ENCODE measurements around the gene UBR4. TPM values are rescaled to one million over a fixed set of nuclear protein-coding genes. Genes with fewer than 3 reads are reported as not detected.
"Not testable (repeated sequence)": the region's sequence is repeated elsewhere in the genome, so short reads cannot be mapped to it uniquely, and the experiment has no call there.

Gene UBR4
- total RNA-seq, 1 experiment from 2014 or later, result 126 TPM

DNA sequence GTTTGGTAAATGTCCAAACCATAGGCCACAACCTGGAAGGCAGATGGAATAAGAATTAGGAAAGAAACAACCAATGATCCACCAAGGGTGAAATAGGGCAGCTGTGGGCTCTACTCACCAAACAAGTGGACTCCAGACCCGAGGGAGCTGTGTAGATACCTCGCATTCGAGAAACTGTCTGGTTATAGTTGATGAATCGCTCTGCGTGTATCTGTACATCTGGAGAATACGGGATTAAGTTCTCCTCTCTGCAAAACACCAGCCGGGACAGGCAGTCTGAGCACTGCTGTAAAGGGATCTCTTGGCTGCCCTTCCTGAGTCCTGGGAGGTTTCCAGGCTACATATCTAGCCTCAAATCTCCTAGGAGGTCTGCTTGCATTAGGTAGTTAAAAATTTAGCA lies 9.4 kb upstream of the UBR4 start:
- DNase-seq (ENCODE audit: low read depth, low spot score), result no peak
- in situ Hi-C loops (cut with HindIII; ENCODE audit: low pct_unique_long_range_greater_than_20kb, low sequenced_read_pairs), result no loop called here

GRCh38 chr1:19216585-19216984 lies 6.5 kb upstream of the UBR4 start:
- H3K9me3 ChIP-seq (ENCODE audit: control insufficient read depth, insufficient read depth, low read depth, low read length); BruUV-seq (replicated peaks); in situ Hi-C loops (cut with HindIII; ENCODE audit: low pct_unique_long_range_greater_than_20kb, low sequenced_read_pairs); DNase-seq (ENCODE audit: low read depth, low spot score); H3K4me3 ChIP-seq (ENCODE audit: low read depth in 2 of 2, low read length in 2 of 2); ATAC-seq; H3K27ac ChIP-seq (ENCODE audit: low read length); intact Hi-C loops (cut with micrococcal nuclease; ENCODE audit: unreplicated experiment); H3K27me3 ChIP-seq (ENCODE audit: control insufficient read depth, insufficient read depth, low read length): not testable (repeated sequence)
- H3K36me3 ChIP-seq (ENCODE audit: control insufficient read depth, insufficient read depth, low read length), result peaks cover 41% of the 10 kb centered on the region
- ChIA-PET CTCF (interaction anchor here (0.6 kb wide), 1 partner anchor 175 kb away, joined by 9 read pairs; no protein-coding TSS in a partner anchor), POLR2A (interaction anchor here (0.6 kb wide), 1 partner anchor 11 kb away, joined by 8 read pairs; no protein-coding TSS in a partner anchor)
- peaks cover 11% of the 10 kb centered on the region for H3K4me1 ChIP-seq (ENCODE audit: control insufficient read depth, insufficient read depth, low read length)

More for the DNA sequence above, 9.4 kb upstream of the UBR4 start:
- Histone ChIP-seq H3K27me3 (ENCODE audit: control insufficient read depth, insufficient read depth, low read length) (no peaks in the 10 kb centered on the region), H3K36me3 (ENCODE audit: control insufficient read depth, insufficient read depth, low read length) (peaks cover 23% of the 10 kb centered on the region), H3K4me1 (ENCODE audit: control insufficient read depth, insufficient read depth, low read length) (no peaks in the 10 kb centered on the region), H3K4me3 (ENCODE audit: low read depth in 2 of 2, low read length in 2 of 2) (no peak overlapping the region), H3K9me3 (ENCODE audit: control insufficient read depth, insufficient read depth, low read depth, low read length) (no peaks in the 10 kb centered on the region), H3K27ac (ENCODE audit: low read length) (no peak overlapping the region)
- no TSS peak for BruUV-seq (replicated peaks)
- TF ChIP-seq SIN3A (IDR thresholded peaks at IDR 0.05; ENCODE audit: borderline replicate concordance, insufficient read depth, low read depth, low read length) (no peak), POLR2AphosphoS5 (IDR thresholded peaks at IDR 0.05; ENCODE audit: low read depth, low read length) (no peak), TCF7L2 (IDR thresholded peaks at IDR 0.05; ENCODE audit: low read depth, low read length) (no peak), REST (IDR thresholded peaks at IDR 0.05; ENCODE audit: insufficient read depth in 1 of 2, low read depth in 2 of 2, low read length in 1 of 2) (no peak), CTCF (IDR thresholded peaks at IDR 0.05) (no peak)
- ChIA-PET CTCF (no interaction called here), POLR2A (no interaction called here)
- no peak for ATAC-seq
- intact Hi-C loops (cut with micrococcal nuclease; ENCODE audit: unreplicated experiment), result no loop called here

DNA sequence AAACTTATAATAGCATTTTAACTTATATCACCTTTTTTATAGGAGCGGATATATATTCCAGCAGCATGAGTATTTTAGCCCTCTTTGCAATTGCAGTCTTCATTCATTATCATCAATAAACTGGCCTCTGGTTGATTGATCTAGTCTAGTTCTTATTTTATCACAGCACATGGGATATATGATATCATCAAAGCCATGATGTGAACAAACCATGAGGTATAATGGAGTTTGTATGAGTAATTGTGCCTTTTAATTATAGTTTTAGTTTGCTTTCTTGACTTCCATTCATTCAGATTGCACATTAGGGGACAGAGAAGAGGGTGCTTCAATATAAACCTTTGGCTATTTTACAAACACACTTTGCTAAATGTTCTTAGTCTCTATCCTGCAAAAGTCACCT lies 3.5 kb upstream of the UBR4 start:
- no TSS peak for BruUV-seq (replicated peaks)
- ATAC-seq (no peak), DNase-seq (ENCODE audit: low read depth, low spot score) (no peak)
- no peak overlapping the region for H3K4me3 ChIP-seq (ENCODE audit: low read depth in 2 of 2, low read length in 2 of 2)
- no peak for TF ChIP-seq REST (IDR thresholded peaks at IDR 0.05; ENCODE audit: insufficient read depth in 1 of 2, low read depth in 2 of 2, low read length in 1 of 2)
- TF ChIP-seq POLR2AphosphoS5 (IDR thresholded peaks at IDR 0.05; ENCODE audit: low read depth, low read length), result no peak
- TF ChIP-seq TCF7L2 (IDR thresholded peaks at IDR 0.05; ENCODE audit: low read depth, low read length), result no peak
- no peak for TF ChIP-seq CTCF (IDR thresholded peaks at IDR 0.05)
- TF ChIP-seq SIN3A (IDR thresholded peaks at IDR 0.05; ENCODE audit: borderline replicate concordance, insufficient read depth, low read depth, low read length), result no peak
- POLR2A ChIA-PET, result no interaction called here
- H3K4me1 ChIP-seq (ENCODE audit: control insufficient read depth, insufficient read depth, low read length), result peaks cover 16% of the 10 kb centered on the region
- CTCF ChIA-PET, result no interaction called here
- H3K27me3 ChIP-seq (ENCODE audit: control insufficient read depth, insufficient read depth, low read length), result no peaks in the 10 kb centered on the region
- in situ Hi-C loops (cut with HindIII; ENCODE audit: low pct_unique_long_range_greater_than_20kb, low sequenced_read_pairs), result no loop called here
- H3K36me3 ChIP-seq (ENCODE audit: control insufficient read depth, insufficient read depth, low read length), result peaks cover 36% of the 10 kb centered on the region
- intact Hi-C loops (cut with micrococcal nuclease; ENCODE audit: unreplicated experiment), result no loop called here
- no peaks in the 10 kb centered on the region for H3K9me3 ChIP-seq (ENCODE audit: control insufficient read depth, insufficient read depth, low read depth, low read length)
- no peak overlapping the region for H3K27ac ChIP-seq (ENCODE audit: low read length)

Data from Panc1 (cell line).